A549 (cell line): ENCODE data around the gene OXA1L. TPM values are rescaled to one million over a fixed set of nuclear protein-coding genes. Genes with fewer than 3 reads are reported as not detected.

Experiments
- ATAC-seq, 2 experiments: fragments of 200-7000 bp in 1 of 2; fragments of >200 bp in 1 of 2; cut with Nextera tagmentation in 1 of 2; cut with Tn5 transposase in 1 of 2; 3 replicates each; pipeline versions ENCODE4 v1.8.0 to v1.9.1; 2018 to 2020; ENCODE audit warnings: mild to moderate bottlenecking in 1 of 2, moderate library complexity in 1 of 2
- CTCF ChIA-PET: fragments of 300-600 bp; sonication (Branson Sonifier 250); formaldehyde crosslinking; extraction: SDS; loops from one replicate; lab custom pipeline; 2021; ENCODE audit warnings: antibody characterized with exemption, inconsistent platforms; lab: Yijun Ruan, JAX
- POLR2A ChIA-PET: fragments of 350-600 bp; formaldehyde crosslinking; extraction: SDS; loops from one replicate; lab custom pipeline; 2021; ENCODE audit warnings: antibody characterized with exemption, inconsistent platforms; lab: Yijun Ruan, JAX
- DNase-seq, 2 experiments: peaks; one replicate each; pipeline versions ENCODE4 v3.0.0 to v3.0.0-alpha.2; 2011 to 2016; ENCODE audit warnings: low read depth in 1 of 2, low spot score in 1 of 2
- FAIRE-seq: peaks from 2 replicates; lab custom pipeline; 2011; peaks lifted over from hg19 to GRCh38; lab: Jason Lieb, UNC
- H3K27ac ChIP-seq, 2 experiments: fragments of >200 bp; sonication (Bioruptor Twin); formaldehyde crosslinking; 3 replicates each; pipeline ENCODE4 v1.5.1; 2016 to 2017
- H3K4me1 ChIP-seq: fragments of >200 bp; sonication (Bioruptor Twin); formaldehyde crosslinking; 3 replicates; pipeline ENCODE4 v1.6.1; 2016
- H3K4me2 ChIP-seq: fragments of >200 bp; sonication (Bioruptor Twin); formaldehyde crosslinking; 3 replicates; pipeline ENCODE4 v1.6.1; 2016
- H3K4me3 ChIP-seq: fragments of >200 bp; sonication (Bioruptor Twin); formaldehyde crosslinking; 3 replicates; pipeline ENCODE4 v1.5.1; 2016
- H3K9me3 ChIP-seq: fragments of >200 bp; sonication (Bioruptor Twin); formaldehyde crosslinking; 3 replicates; pipeline ENCODE4 v1.6.1; 2016
- CBX2 ChIP-seq: fragments of 200-600 bp; sonication (generic); IDR thresholded peaks from 2 replicates; pipeline ENCODE4 v1.6.1; 2016; ENCODE audit warnings: low read depth, mild to moderate bottlenecking, borderline replicate concordance
- CTCF ChIP-seq: fragments of >200 bp; sonication (Bioruptor Twin); formaldehyde crosslinking; IDR thresholded peaks from 3 replicates; pipeline ENCODE4 v1.5.1; 2016
- E2F6 ChIP-seq: IDR thresholded peaks from 2 replicates; pipeline ENCODE4 v1.6.1; 2012; ENCODE audit warnings: low read depth, borderline replicate concordance
- EHMT2 ChIP-seq: fragments of 200-600 bp; sonication (generic); IDR thresholded peaks from 2 replicates; pipeline ENCODE4 v1.6.1; 2016; ENCODE audit warnings: antibody characterized with exemption, low read depth, mild to moderate bottlenecking, moderate library complexity
- ELK1 ChIP-seq: fragments of 150-350 bp; IDR thresholded peaks from 2 replicates; pipeline ENCODE4 v1.6.1; 2014; ENCODE audit warnings: low read depth, mild to moderate bottlenecking, low read length
- HDAC2 ChIP-seq: fragments of 200-600 bp; sonication (generic); IDR thresholded peaks from 2 replicates; pipeline ENCODE4 v1.6.1; 2016
- HOXA7 ChIP-seq: fragments of 250-450 bp; sonication (Bioruptor Pico); IDR thresholded peaks from 2 replicates; pipeline ENCODE4 v1.5.0; 2020; ENCODE audit warnings: mild to moderate bottlenecking, moderate library complexity
- JUN ChIP-seq, 2 experiments: fragments of >200 bp; sonication (Bioruptor Twin); formaldehyde crosslinking; IDR thresholded peaks; 2 replicates in 1 of 2; 3 replicates in 1 of 2; pipeline ENCODE4 v1.6.1; 2016 to 2017
- PHF8 ChIP-seq: fragments of 200-600 bp; sonication (generic); IDR thresholded peaks from 2 replicates; pipeline ENCODE4 v1.6.1; 2016; ENCODE audit warnings: low read depth, mild to moderate bottlenecking, antibody characterized with exemption, moderate library complexity, borderline replicate concordance
- RARB ChIP-seq: fragments of 250-450 bp; sonication (Bioruptor Pico); IDR thresholded peaks from 2 replicates; pipeline ENCODE4 v1.8.0; 2021; ENCODE audit warnings: mild to moderate bottlenecking, moderate library complexity
- RFX5 ChIP-seq: fragments of 450-650 bp; IDR thresholded peaks from 2 replicates; pipeline ENCODE4 v1.7.1; 2014; ENCODE audit warnings: antibody characterized with exemption, mild to moderate bottlenecking, moderate library complexity
- ZC3H11A ChIP-seq: fragments of 450-650 bp; IDR thresholded peaks from 2 replicates; pipeline ENCODE4 v1.6.1; 2014; ENCODE audit warnings: antibody characterized with exemption, mild to moderate bottlenecking
- ZFP36 ChIP-seq: fragments of 450-650 bp; IDR thresholded peaks from 2 replicates; pipeline ENCODE4 v1.6.1; 2014; ENCODE audit warnings: borderline replicate concordance; ENCODE audit not compliant: partially characterized antibody
- ZSCAN20 ChIP-seq: fragments of 250-450 bp; sonication (Bioruptor Pico); IDR thresholded peaks from 2 replicates; pipeline ENCODE4 v1.8.0; 2022; ENCODE audit warnings: mild to moderate bottlenecking, moderate library complexity
- WGBS: methylation state at CpG from one replicate; pipeline ENCODE4 v1.1.6; 2017; ENCODE audit errors: missing lambda C conversion rate; 5-methylcytosine and 5-hydroxymethylcytosine counted together
- polyA plus RNA-seq, 4 experiments: library from polyadenylated mRNA; depleted of rRNA in 3 of 4; stranded (reverse); fragments of >200 nt; fragmentation: RNase III in 1 of 4; extraction: RNeasy Plus Mini Kit Qiagen cat#74134 plus additional on column Dnase treatment in 1 of 4; gene quantifications; 2 replicates in 3 of 4; 3 replicates in 1 of 4; pipeline ENCODE4 v1.2.3, GENCODE V29; 2011 to 2017
- TF ChIP-seq, protein P1 (sequence below): fragments of 450-650 bp; IDR thresholded peaks from 2 replicates; pipeline ENCODE4 v1.6.1; 2014; ENCODE audit warnings: antibody characterized with exemption
- TF ChIP-seq, protein P2 (sequence below): IDR thresholded peaks from 2 replicates; pipeline ENCODE4 v1.6.1; 2012
- TF ChIP-seq, protein P3 (sequence below): fragments of 200-600 bp; sonication (generic); IDR thresholded peaks from 2 replicates; pipeline ENCODE4 v1.6.1; 2016; ENCODE audit warnings: antibody characterized with exemption, mild to moderate bottlenecking, moderate library complexity

The OXA1L gene
- polyA plus RNA-seq, 2 of the 4 experiments (the other 2 are of a cell fraction): 133 to 199 TPM

GRCh38 chr14:22780941-22781300 is 14.4 kb downstream of the OXA1L start:
- no peak overlapping the region for H3K27ac ChIP-seq
- CTCF ChIA-PET: interaction anchor here (0.6 to 4.2 kb wide), 5 partner anchors 42 to 1273 kb away, joined by 3 to 37 read pairs (median 4); no protein-coding TSS in a partner anchor
- H3K4me1 ChIP-seq: peaks cover 10% of the 10 kb centered on the region; the same call in 2 of the 3 replicates
- ATAC-seq: no peak
- DNase-seq: no peak
- no peaks in the 10 kb centered on the region for H3K9me3 ChIP-seq
- no peak overlapping the region for H3K4me3 ChIP-seq
- H3K4me2 ChIP-seq: no peak overlapping the region
- 86% methylated on average over 5 of the region's 5 CpGs for WGBS
- POLR2A ChIA-PET: interaction anchor here (0.6 kb wide), 1 partner anchor 60 kb away, joined by 3 read pairs; no protein-coding TSS in a partner anchor
- TF ChIP-seq CBX2 (no peak), JUN (IDR thresholded peaks at IDR 0.05) (no peak), RARB (CRISPR knock-in tag) (no peak), RFX5 (no peak), HOXA7 (CRISPR knock-in tag) (no peak), ZC3H11A (no peak), EHMT2 (no peak), ELK1 (no peak), ZFP36 (no peak), ZSCAN20 (CRISPR knock-in tag) (no peak), E2F6 (no peak), CTCF (no peak), PHF8 (no peak), HDAC2 (no peak)
- TF ChIP-seq, protein P1, sequence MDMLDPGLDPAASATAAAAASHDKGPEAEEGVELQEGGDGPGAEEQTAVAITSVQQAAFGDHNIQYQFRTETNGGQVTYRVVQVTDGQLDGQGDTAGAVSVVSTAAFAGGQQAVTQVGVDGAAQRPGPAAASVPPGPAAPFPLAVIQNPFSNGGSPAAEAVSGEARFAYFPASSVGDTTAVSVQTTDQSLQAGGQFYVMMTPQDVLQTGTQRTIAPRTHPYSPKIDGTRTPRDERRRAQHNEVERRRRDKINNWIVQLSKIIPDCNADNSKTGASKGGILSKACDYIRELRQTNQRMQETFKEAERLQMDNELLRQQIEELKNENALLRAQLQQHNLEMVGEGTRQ: no peak
- TF ChIP-seq, protein P2, sequence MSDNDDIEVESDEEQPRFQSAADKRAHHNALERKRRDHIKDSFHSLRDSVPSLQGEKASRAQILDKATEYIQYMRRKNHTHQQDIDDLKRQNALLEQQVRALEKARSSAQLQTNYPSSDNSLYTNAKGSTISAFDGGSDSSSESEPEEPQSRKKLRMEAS: no peak
- TF ChIP-seq, protein P3, sequence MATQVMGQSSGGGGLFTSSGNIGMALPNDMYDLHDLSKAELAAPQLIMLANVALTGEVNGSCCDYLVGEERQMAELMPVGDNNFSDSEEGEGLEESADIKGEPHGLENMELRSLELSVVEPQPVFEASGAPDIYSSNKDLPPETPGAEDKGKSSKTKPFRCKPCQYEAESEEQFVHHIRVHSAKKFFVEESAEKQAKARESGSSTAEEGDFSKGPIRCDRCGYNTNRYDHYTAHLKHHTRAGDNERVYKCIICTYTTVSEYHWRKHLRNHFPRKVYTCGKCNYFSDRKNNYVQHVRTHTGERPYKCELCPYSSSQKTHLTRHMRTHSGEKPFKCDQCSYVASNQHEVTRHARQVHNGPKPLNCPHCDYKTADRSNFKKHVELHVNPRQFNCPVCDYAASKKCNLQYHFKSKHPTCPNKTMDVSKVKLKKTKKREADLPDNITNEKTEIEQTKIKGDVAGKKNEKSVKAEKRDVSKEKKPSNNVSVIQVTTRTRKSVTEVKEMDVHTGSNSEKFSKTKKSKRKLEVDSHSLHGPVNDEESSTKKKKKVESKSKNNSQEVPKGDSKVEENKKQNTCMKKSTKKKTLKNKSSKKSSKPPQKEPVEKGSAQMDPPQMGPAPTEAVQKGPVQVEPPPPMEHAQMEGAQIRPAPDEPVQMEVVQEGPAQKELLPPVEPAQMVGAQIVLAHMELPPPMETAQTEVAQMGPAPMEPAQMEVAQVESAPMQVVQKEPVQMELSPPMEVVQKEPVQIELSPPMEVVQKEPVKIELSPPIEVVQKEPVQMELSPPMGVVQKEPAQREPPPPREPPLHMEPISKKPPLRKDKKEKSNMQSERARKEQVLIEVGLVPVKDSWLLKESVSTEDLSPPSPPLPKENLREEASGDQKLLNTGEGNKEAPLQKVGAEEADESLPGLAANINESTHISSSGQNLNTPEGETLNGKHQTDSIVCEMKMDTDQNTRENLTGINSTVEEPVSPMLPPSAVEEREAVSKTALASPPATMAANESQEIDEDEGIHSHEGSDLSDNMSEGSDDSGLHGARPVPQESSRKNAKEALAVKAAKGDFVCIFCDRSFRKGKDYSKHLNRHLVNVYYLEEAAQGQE: no peak
- TF ChIP-seq, all 56 proteins: peak for 0
- no peak for FAIRE-seq
